Ectodermal cell (in vitro differentiated cells): ENCODE measurements around the gene KYNU.
"Not testable (repeated sequence)": the region's sequence is repeated elsewhere in the genome, so short reads cannot be mapped to it uniquely, and the experiment has no call there.

Source experiments
- H3K27ac ChIP-seq: 2 replicates; pipeline ENCODE4 v1.7.0; 2013; ENCODE audit warnings: mild to moderate bottlenecking, low read depth, low read length; ENCODE audit not compliant: insufficient read depth, poor library complexity, severe bottlenecking
- H3K27me3 ChIP-seq: 2 replicates; pipeline ENCODE4 v1.7.0; 2013; ENCODE audit warnings: mild to moderate bottlenecking, low read length; ENCODE audit not compliant: insufficient read depth, control insufficient read depth, poor library complexity, severe bottlenecking
- H3K36me3 ChIP-seq: one replicate; pipeline ENCODE4 v1.7.0; 2013; ENCODE audit warnings: low read length; ENCODE audit not compliant: control insufficient read depth, insufficient read depth
- H3K4me1 ChIP-seq: one replicate; pipeline ENCODE4 v1.7.0; 2013; ENCODE audit warnings: low read length; ENCODE audit not compliant: control insufficient read depth, insufficient read depth
- H3K4me3 ChIP-seq: 2 replicates; pipeline ENCODE4 v1.7.0; 2013; ENCODE audit warnings: low read depth, low read length, control low read depth; ENCODE audit not compliant: insufficient read depth
- H3K9me3 ChIP-seq: 2 replicates; pipeline ENCODE4 v1.7.0; 2013; ENCODE audit warnings: mild to moderate bottlenecking, low read length, moderate library complexity; ENCODE audit not compliant: control insufficient read depth
- WGBS, 2 experiments: methylation state at CpG; one replicate each; pipeline ENCODE4 v1.1.7; 2013; ENCODE audit warnings: missing lambda C conversion rate in 2 of 2; 5-methylcytosine and 5-hydroxymethylcytosine counted together

KYNU gene

DNA sequence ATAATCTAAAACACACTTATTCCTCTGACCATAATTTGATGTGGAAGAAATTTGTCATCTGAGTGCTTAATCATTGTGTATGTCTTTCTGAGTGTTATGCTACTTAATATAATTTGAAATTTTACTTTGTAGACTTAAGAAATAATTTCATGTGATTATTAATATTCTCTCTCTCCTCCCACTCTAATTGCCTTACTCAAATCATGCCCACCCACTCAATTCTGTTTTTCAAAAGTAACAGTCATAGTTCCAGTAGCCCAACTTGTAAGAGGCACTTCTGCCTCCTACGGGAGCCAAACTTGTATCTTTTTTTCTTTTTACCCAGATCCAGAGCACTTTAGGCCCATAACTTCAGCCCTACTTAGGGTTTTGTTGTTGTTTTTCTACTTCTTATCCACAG lies 18.5 kb upstream of the KYNU start:
- no peaks in the 10 kb centered on the region for H3K4me1 ChIP-seq
- 91 to 92% methylated on average over 1 of the region's 1 CpG for WGBS, 2 experiments
- H3K4me3 ChIP-seq = no peak overlapping the region
- H3K36me3 ChIP-seq = no peaks in the 10 kb centered on the region
- H3K9me3 ChIP-seq = no peaks in the 10 kb centered on the region
- no peak overlapping the region for H3K27ac ChIP-seq
- no peaks in the 10 kb centered on the region for H3K27me3 ChIP-seq

- Histone ChIP-seq H3K9me3 (no peaks in the 10 kb centered on the region), H3K36me3 (no peaks in the 10 kb centered on the region), H3K27ac (no peak overlapping the region), H3K4me3 (no peak overlapping the region), H3K4me1 (no peaks in the 10 kb centered on the region), H3K27me3 (no peaks in the 10 kb centered on the region)
- 97 to 98% methylated on average over 4 of the region's 4 CpGs for WGBS, 2 experiments
Observed at GRCh38 chr2:142862299-142862698, 15.2 kb upstream of the KYNU start.

DNA sequence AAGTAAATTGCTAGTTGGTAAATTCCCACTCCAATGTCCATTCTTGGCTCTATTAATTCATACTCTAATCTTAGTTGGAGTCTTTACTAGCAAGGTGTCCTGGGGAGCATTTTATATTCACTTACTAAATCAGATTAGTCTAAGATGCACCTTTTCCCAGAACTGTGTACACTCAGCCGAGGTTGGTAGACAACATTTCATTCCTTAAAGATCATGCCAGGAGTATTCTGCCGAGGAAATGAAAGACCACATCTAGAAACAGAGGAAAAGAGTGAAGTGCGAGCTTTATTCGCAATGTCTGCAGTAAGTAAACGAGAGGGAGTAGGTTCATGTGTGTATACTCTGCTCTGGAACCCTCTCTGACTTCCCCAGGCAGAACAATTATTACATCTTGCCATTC lies 14.6 kb upstream of the KYNU start:
- Histone ChIP-seq H3K36me3 (no peaks in the 10 kb centered on the region), H3K9me3 (no peaks in the 10 kb centered on the region), H3K27me3 (no peaks in the 10 kb centered on the region), H3K4me1 (no peaks in the 10 kb centered on the region), H3K27ac (no peak overlapping the region), H3K4me3 (no peak overlapping the region)
- WGBS, 2 experiments = 96 to 98% methylated on average over 5 of the region's 5 CpGs

DNA sequence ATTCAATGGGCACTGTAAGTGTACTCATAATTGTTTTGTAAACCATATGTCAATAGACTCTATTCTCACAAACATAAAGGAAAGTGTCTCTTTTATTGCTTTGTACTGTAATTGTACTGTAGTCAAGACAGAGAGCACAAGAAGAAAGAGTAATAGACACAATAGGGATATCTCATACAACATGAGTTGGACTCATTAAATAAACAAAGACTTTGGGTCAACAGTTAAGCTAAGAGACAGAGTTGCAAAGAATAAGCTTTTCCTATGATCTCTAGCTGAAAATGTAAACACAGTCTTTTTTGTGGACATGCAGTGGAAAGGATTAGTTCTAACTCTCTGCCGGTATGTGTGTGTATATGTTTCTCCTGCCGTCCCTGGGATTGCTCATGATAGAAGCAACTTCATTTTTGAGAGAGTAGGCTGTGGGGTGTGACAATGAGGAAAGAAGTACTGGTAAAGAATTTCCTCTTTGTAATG lies 13.9 kb upstream of the KYNU start:
- H3K9me3 ChIP-seq = no peaks in the 10 kb centered on the region
- no peaks in the 10 kb centered on the region for H3K36me3 ChIP-seq
- 94% methylated on average over 2 of the region's 2 CpGs for WGBS, 2 experiments
- no peaks in the 10 kb centered on the region for H3K4me1 ChIP-seq
- H3K27ac ChIP-seq = no peak overlapping the region
- no peaks in the 10 kb centered on the region for H3K27me3 ChIP-seq
- H3K4me3 ChIP-seq = no peak overlapping the region

GRCh38 chr2:142864605-142865004 lies 12.9 kb upstream of the KYNU start:
- not testable (repeated sequence) for H3K27ac ChIP-seq, H3K4me1 ChIP-seq, H3K9me3 ChIP-seq, H3K4me3 ChIP-seq, H3K36me3 ChIP-seq, H3K27me3 ChIP-seq
- WGBS, 2 experiments = 87 to 91% methylated on average over 2 of the region's 2 CpGs

DNA sequence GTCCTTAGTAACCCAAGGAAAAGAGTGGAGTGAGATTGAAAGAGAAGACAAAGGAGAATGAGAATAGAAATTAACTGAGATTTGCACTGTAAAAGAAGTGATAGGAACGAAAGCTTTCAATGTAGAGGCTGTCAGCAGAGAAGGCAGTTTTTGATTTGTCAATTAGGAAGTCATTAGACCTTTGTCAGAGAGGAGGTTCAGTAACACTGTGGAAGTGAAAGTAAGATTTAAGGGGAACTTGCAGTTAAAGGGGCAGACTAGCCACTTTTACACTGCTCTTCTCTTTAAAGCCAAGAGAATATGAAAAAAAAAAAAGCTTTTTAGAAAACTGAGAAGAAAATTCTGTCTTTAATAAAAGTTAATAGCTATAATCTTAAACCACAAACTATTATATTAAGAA lies 11.5 kb upstream of the KYNU start:
- Histone ChIP-seq H3K4me3 (no peak overlapping the region), H3K27ac (no peak overlapping the region), H3K36me3 (no peaks in the 10 kb centered on the region), H3K27me3 (no peaks in the 10 kb centered on the region), H3K9me3 (no peaks in the 10 kb centered on the region), H3K4me1 (no peaks in the 10 kb centered on the region)
- WGBS, 2 experiments = 70 to 81% methylated on average over 1 of the region's 1 CpG

DNA sequence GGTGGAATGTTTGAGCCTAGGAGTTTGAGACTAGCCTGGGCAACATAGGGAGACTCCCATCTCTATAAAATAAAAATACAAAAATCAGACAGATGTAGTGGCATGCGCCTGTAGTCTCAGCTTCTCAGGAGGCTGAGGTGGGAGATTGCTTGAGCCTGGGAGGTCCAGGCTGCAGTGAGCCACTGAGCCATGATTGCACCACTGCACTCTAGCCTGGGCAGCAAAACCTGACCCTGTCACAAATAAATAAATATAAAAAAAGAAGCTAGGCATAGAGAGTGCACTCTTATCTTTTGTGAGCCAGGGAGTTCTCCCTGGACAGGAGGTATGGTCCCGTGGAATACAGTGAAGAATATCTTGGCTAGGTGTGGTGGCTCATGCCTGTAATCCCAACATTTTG lies 11.0 kb upstream of the KYNU start:
- H3K27me3 ChIP-seq = no peaks in the 10 kb centered on the region
- H3K27ac ChIP-seq = no peak overlapping the region
- H3K9me3 ChIP-seq = no peaks in the 10 kb centered on the region
- H3K4me3 ChIP-seq = no peak overlapping the region
- WGBS, 2 experiments = 88 to 97% methylated on average over 2 of the region's 2 CpGs
- no peaks in the 10 kb centered on the region for H3K36me3 ChIP-seq
- no peaks in the 10 kb centered on the region for H3K4me1 ChIP-seq

DNA sequence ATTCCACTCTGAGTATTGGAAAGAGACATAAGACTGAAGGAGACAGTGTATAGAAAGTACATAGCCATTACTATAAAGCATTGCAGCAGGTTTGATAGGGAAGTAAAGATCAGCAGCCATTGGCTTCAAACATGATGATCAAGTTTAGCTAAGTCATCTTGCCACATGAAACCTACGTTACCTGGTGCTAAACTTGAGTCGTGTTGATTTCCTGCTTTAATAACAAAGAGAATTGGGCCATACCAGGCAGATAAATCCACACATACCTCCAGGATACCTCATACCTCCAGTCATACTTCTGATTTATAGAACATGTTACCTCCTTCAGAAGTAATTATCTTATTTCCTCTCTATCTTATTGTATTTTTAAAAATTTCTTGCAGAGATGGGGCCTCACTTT lies 10.3 kb upstream of the KYNU start:
- Histone ChIP-seq H3K9me3 (no peaks in the 10 kb centered on the region), H3K27me3 (no peaks in the 10 kb centered on the region), H3K27ac (no peak overlapping the region), H3K4me1 (no peaks in the 10 kb centered on the region), H3K36me3 (no peaks in the 10 kb centered on the region), H3K4me3 (no peak overlapping the region)
- WGBS, 2 experiments = 91 to 95% methylated on average over 2 of the region's 2 CpGs

GRCh38 chr2:142868229-142868762 lies 9.2 kb upstream of the KYNU start:
- no peaks in the 10 kb centered on the region for H3K9me3 ChIP-seq
- no peaks in the 10 kb centered on the region for H3K27me3 ChIP-seq
- H3K4me1 ChIP-seq = no peaks in the 10 kb centered on the region
- 92 to 95% methylated on average over 12 of the region's 12 CpGs for WGBS, 2 experiments
- H3K27ac ChIP-seq = no peak overlapping the region
- no peaks in the 10 kb centered on the region for H3K36me3 ChIP-seq
- H3K4me3 ChIP-seq = no peak overlapping the region

DNA sequence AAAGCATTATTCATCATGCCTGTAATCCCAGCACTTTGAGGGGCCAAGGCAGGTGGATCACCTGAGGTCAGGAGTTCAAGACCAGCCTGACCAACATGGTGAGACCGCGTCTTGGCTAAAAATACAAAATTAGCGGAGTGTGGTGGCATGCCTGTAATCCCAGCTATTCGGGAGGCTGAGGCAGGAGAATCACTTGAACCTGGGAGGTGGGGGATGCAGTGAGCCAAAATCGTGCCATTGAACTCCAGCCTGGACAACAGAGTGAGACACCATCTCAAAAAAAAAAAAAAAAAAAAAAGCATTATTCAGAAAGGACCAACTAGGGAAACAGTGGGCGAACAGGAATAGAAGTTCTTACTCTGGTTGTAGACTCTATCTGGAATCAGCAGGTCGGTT lies 8.4 kb upstream of the KYNU start:
- not testable (repeated sequence) for H3K4me1 ChIP-seq, H3K27ac ChIP-seq, H3K9me3 ChIP-seq, H3K36me3 ChIP-seq, H3K27me3 ChIP-seq, H3K4me3 ChIP-seq
- WGBS, 2 experiments = 93 to 94% methylated on average over 6 to 7 of the region's 7 CpGs
